Gastroesophageal sphincter (tissue), 3 donors: ENCODE measurements around the gene FAM118B.

Experiments used
- POLR2A ChIP-seq, 2 donors: fragments of 450-650 bp; IDR thresholded peaks; one replicate each; pipeline ENCODE4 v1.6.1; 2017; ENCODE audit warnings: antibody characterized with exemption in 2 of 2, mild to moderate bottlenecking in 2 of 2, moderate library complexity in 1 of 2
- TF ChIP-seq, protein P1 (sequence below), 4 experiments: fragments of 200-600 bp in 2 of 4; fragments of 450-650 bp in 2 of 4; sonication (generic) in 1 of 4; IDR thresholded peaks; one replicate each; pipeline ENCODE4 v1.5.1; 2017 to 2019; ENCODE audit warnings: antibody characterized with exemption in 4 of 4, mild to moderate bottlenecking in 2 of 4, moderate library complexity in 2 of 4

GRCh38 chr11:126281245-126281644, 69.7 kb downstream of the FAM118B start:
- TF ChIP-seq, protein P1, sequence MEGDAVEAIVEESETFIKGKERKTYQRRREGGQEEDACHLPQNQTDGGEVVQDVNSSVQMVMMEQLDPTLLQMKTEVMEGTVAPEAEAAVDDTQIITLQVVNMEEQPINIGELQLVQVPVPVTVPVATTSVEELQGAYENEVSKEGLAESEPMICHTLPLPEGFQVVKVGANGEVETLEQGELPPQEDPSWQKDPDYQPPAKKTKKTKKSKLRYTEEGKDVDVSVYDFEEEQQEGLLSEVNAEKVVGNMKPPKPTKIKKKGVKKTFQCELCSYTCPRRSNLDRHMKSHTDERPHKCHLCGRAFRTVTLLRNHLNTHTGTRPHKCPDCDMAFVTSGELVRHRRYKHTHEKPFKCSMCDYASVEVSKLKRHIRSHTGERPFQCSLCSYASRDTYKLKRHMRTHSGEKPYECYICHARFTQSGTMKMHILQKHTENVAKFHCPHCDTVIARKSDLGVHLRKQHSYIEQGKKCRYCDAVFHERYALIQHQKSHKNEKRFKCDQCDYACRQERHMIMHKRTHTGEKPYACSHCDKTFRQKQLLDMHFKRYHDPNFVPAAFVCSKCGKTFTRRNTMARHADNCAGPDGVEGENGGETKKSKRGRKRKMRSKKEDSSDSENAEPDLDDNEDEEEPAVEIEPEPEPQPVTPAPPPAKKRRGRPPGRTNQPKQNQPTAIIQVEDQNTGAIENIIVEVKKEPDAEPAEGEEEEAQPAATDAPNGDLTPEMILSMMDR (IDR thresholded peaks at IDR 0.05) = no peak
- TF ChIP-seq POLR2A (IDR thresholded peaks at IDR 0.05) = no peak
